Liver (tissue), 3 donors: Measurements from ENCODE around the gene CELA2A.

ENCODE experiments used
- EGR1 ChIP-seq, 2 donors: IDR thresholded peaks; 2 replicates each; pipeline ENCODE4 v1.6.1; 2016 to 2018; ENCODE audit warnings: antibody characterized with exemption in 2 of 2, low read depth in 2 of 2
- GABPA ChIP-seq, 2 donors: IDR thresholded peaks in 1 of 2; conservative IDR thresholded peaks in 1 of 2; 2 replicates each; pipeline ENCODE4 v1.6.1; 2016; ENCODE audit warnings: antibody characterized with exemption in 2 of 2, mild to moderate bottlenecking in 1 of 2, moderate library complexity in 1 of 2
- YY1 ChIP-seq: IDR thresholded peaks from 2 replicates; pipeline ENCODE4 v1.6.1; 2016; ENCODE audit warnings: antibody characterized with exemption, mild to moderate bottlenecking
- TF ChIP-seq, protein P1 (sequence below): fragments of 150-350 bp; IDR thresholded peaks from 2 replicates; pipeline ENCODE4 v1.5.1; 2017; ENCODE audit warnings: improper control_type of control experiment, low read depth, low read length; ENCODE audit not compliant: missing input control
- TF ChIP-seq, protein P2 (sequence below): IDR thresholded peaks from 2 replicates; pipeline ENCODE4 v1.6.1; 2016; ENCODE audit warnings: antibody characterized with exemption, mild to moderate bottlenecking
- donor health status: healthy.
- donor health status: healthy.

DNA sequence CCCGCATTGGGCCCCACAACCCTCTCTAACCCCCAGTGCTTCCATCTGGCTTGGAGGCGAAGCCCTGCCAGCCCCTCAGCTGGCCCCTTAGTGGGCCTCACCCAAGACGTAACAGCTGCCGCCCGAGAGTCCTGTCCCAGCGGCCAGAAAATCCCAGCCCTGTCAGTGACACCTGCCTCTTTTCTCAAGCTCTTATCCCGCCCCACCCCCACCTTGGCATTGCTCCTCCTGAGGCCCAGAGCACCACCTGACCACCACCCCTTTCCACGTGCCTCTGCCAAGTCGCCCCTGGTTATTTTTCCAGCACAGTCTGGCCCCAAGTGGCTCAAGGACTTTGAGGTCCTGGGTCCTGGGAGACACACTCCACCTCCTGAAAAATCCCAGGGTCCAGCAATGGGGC, 24.2 kb upstream of the CELA2A start:
- TF ChIP-seq EGR1 (IDR thresholded peaks at IDR 0.05; ENCODE audit: low read depth in 2 of 2) (no peak), GABPA (IDR thresholded peaks at IDR 0.05 in 1 of 2, conservative IDR thresholded peaks at IDR 0.05 in 1 of 2) (no peak), YY1 (no peak)
- TF ChIP-seq, protein P1, sequence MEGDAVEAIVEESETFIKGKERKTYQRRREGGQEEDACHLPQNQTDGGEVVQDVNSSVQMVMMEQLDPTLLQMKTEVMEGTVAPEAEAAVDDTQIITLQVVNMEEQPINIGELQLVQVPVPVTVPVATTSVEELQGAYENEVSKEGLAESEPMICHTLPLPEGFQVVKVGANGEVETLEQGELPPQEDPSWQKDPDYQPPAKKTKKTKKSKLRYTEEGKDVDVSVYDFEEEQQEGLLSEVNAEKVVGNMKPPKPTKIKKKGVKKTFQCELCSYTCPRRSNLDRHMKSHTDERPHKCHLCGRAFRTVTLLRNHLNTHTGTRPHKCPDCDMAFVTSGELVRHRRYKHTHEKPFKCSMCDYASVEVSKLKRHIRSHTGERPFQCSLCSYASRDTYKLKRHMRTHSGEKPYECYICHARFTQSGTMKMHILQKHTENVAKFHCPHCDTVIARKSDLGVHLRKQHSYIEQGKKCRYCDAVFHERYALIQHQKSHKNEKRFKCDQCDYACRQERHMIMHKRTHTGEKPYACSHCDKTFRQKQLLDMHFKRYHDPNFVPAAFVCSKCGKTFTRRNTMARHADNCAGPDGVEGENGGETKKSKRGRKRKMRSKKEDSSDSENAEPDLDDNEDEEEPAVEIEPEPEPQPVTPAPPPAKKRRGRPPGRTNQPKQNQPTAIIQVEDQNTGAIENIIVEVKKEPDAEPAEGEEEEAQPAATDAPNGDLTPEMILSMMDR: no peak
- TF ChIP-seq, protein P2, sequence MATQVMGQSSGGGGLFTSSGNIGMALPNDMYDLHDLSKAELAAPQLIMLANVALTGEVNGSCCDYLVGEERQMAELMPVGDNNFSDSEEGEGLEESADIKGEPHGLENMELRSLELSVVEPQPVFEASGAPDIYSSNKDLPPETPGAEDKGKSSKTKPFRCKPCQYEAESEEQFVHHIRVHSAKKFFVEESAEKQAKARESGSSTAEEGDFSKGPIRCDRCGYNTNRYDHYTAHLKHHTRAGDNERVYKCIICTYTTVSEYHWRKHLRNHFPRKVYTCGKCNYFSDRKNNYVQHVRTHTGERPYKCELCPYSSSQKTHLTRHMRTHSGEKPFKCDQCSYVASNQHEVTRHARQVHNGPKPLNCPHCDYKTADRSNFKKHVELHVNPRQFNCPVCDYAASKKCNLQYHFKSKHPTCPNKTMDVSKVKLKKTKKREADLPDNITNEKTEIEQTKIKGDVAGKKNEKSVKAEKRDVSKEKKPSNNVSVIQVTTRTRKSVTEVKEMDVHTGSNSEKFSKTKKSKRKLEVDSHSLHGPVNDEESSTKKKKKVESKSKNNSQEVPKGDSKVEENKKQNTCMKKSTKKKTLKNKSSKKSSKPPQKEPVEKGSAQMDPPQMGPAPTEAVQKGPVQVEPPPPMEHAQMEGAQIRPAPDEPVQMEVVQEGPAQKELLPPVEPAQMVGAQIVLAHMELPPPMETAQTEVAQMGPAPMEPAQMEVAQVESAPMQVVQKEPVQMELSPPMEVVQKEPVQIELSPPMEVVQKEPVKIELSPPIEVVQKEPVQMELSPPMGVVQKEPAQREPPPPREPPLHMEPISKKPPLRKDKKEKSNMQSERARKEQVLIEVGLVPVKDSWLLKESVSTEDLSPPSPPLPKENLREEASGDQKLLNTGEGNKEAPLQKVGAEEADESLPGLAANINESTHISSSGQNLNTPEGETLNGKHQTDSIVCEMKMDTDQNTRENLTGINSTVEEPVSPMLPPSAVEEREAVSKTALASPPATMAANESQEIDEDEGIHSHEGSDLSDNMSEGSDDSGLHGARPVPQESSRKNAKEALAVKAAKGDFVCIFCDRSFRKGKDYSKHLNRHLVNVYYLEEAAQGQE: no peak
